C4-2B (cell line): ENCODE data around the gene PHF5A.
A peak's percentile ranks its signal among the peaks of the same experiment; 100 is the strongest.
"Not testable (repeated sequence)": the region's sequence is repeated elsewhere in the genome, so short reads cannot be mapped to it uniquely, and the experiment has no call there.

ENCODE experiments used
- H3K27ac ChIP-seq: fragments of 450-650 bp; 2 replicates; pipeline ENCODE4 v1.5.1; 2017
- CTCF ChIP-seq: fragments of 450-650 bp; conservative IDR thresholded peaks from 2 replicates; pipeline ENCODE4 v1.5.1; 2017; ENCODE audit warnings: mild to moderate bottlenecking
- ZFX ChIP-seq: fragments of 450-650 bp; IDR thresholded peaks from 2 replicates; pipeline ENCODE4 v1.6.1; 2017

Gene PHF5A

DNA sequence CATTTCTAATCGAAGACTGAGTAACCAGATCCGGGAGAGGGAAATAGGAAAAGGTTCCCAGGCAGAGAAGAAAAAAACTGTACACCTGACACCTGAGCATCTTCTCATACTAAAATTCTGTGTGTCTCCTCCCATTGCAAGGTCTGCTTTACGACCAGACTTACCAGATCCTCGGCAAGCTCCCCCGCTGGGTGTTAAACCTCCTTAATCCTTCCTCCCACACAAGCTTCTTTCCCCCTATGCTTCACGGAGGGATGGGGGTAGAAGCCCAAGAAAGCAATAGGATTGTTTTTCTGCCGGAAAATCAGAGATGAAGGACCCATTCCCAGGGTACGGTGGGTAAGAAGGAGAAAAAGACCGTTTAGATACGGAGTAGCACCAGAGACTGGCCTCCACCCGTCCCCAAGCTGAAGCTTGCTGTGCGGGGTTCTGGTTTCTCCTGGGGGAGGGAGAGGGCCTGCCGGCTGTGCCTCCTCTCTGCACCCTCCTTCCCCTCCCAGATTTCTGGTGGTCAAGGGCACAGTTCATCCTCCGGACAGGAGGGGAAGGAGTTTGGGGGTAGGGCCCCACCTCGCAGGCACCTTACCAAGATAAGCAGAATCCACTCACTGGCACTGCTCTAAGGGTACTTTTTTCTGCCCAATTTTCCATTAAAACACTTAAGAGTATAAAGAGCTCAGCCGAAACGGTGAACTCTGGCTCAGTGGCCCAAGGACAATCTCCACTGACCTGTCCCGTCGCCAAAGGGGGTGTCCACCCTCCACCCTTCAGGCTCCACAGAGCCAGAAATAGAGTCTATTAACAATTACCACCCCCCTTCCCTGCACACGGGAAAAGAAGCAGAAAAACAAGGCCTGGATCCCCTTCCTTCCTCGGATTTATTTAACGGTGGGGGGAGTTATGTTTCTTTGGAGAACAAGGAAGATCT lies 23.1 kb downstream of the PHF5A start:
- H3K27ac ChIP-seq: peak overlapping the region; percentile 99
- no peak for TF ChIP-seq CTCF

GRCh38 chr22:41444360-41445128 lies 23.9 kb downstream of the PHF5A start:
- H3K27ac ChIP-seq: peak overlapping the region; percentile 99
- no peak for TF ChIP-seq ZFX
- no peak for TF ChIP-seq CTCF

GRCh38 chr22:41442240-41442792 lies 26.2 kb downstream of the PHF5A start:
- TF ChIP-seq ZFX: no peak
- TF ChIP-seq CTCF: no peak
- H3K27ac ChIP-seq: no peak overlapping the region

GRCh38 chr22:41440511-41440910 lies 28.0 kb downstream of the PHF5A start:
- not testable (repeated sequence) for H3K27ac ChIP-seq

- TF ChIP-seq CTCF (no peak), ZFX (no peak)
- H3K27ac ChIP-seq: no peak overlapping the region
Measured at GRCh38 chr22:41437198-41437597, 31.3 kb downstream of the PHF5A start.

GRCh38 chr22:41436322-41437113 lies 32.0 kb downstream of the PHF5A start:
- no peak overlapping the region for H3K27ac ChIP-seq
- no peak for TF ChIP-seq CTCF
- no peak for TF ChIP-seq ZFX

GRCh38 chr22:41435560-41435959 lies 32.9 kb downstream of the PHF5A start:
- TF ChIP-seq CTCF: no peak
- no peak for TF ChIP-seq ZFX
- H3K27ac ChIP-seq: no peak overlapping the region

GRCh38 chr22:41434361-41435003 lies 34.0 kb downstream of the PHF5A start:
- H3K27ac ChIP-seq: not testable (repeated sequence)

DNA sequence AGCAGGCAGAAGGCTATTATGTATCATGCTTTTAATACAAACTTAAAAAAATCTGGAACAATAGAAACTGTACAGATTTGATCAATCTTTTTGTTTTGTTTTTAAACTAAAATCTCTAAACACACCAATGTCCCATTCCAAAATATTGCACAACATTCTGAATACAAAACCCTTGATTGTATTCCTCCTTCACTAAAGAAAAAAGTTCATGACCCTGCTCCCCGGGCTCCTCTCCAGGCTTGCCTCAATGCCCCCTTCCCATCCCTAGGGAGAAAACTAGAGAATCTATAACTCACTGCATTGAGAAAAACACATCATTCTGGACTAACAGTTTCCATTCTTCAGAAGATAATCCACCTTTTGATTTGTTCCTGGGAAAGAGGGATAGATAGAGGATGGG lies 35.0 kb downstream of the PHF5A start:
- not testable (repeated sequence) for H3K27ac ChIP-seq
